SKM-1 treated with dmso at 0.1 percent for 144 hours (cell line): ENCODE data around the gene SORCS1.
"Not testable (repeated sequence)": the region's sequence is repeated elsewhere in the genome, so short reads cannot be mapped to it uniquely, and the experiment has no call there.

Experiments used
- DNase-seq: peaks from one replicate; lab custom pipeline; 2025; ENCODE audit not compliant: unreplicated experiment; lab: John Stamatoyannopoulos, UW

SORCS1 gene

GRCh38 chr10:106955133-106955532, 209.4 kb downstream of the SORCS1 start:
- no peak for DNase-seq

GRCh38 chr10:106952033-106952432, 212.5 kb downstream of the SORCS1 start:
- no peak for DNase-seq

GRCh38 chr10:106949680-106950478, 214.6 kb downstream of the SORCS1 start:
- no peak for DNase-seq

- no peak for DNase-seq
Measured at GRCh38 chr10:106947643-106948042, 216.9 kb downstream of the SORCS1 start.

- no peak for DNase-seq
Measured at GRCh38 chr10:106942035-106942662, 222.4 kb downstream of the SORCS1 start.

- DNase-seq: no peak
Measured at GRCh38 chr10:106941297-106942034, 223.0 kb downstream of the SORCS1 start.

GRCh38 chr10:106938513-106938912, 226.0 kb downstream of the SORCS1 start:
- DNase-seq: no peak

GRCh38 chr10:106935978-106936451, 228.5 kb downstream of the SORCS1 start:
- peak; percentile 72 for DNase-seq

- DNase-seq: no peak
Measured at GRCh38 chr10:106931853-106932249, 232.7 kb downstream of the SORCS1 start.

- DNase-seq: no peak
Measured at GRCh38 chr10:106931159-106931852, 233.2 kb downstream of the SORCS1 start.

- DNase-seq: peak; percentile 8
Measured at GRCh38 chr10:106930751-106931150, 233.8 kb downstream of the SORCS1 start.

GRCh38 chr10:106929291-106929895, 235.1 kb downstream of the SORCS1 start:
- DNase-seq: no peak

GRCh38 chr10:106928151-106928550, 236.4 kb downstream of the SORCS1 start:
- DNase-seq: not testable (repeated sequence)

GRCh38 chr10:106925191-106925590, 239.3 kb downstream of the SORCS1 start:
- no peak for DNase-seq

GRCh38 chr10:106920538-106920937, 244.0 kb downstream of the SORCS1 start:
- DNase-seq: no peak

- no peak for DNase-seq
Measured at GRCh38 chr10:106919871-106920282, 244.6 kb downstream of the SORCS1 start.

GRCh38 chr10:106917452-106918055, 247.0 kb downstream of the SORCS1 start:
- DNase-seq: no peak

- DNase-seq: no peak
Measured at GRCh38 chr10:106914016-106914415, 250.5 kb downstream of the SORCS1 start.

GRCh38 chr10:106913348-106913747, 251.2 kb downstream of the SORCS1 start:
- DNase-seq: no peak

GRCh38 chr10:106911096-106911495, 253.4 kb downstream of the SORCS1 start:
- no peak for DNase-seq
